T-cell (primary cell): Measurements from ENCODE around the gene DDIAS. TPM values are rescaled to one million over a fixed set of nuclear protein-coding genes. Genes with fewer than 3 reads are reported as not detected.
"Not testable (repeated sequence)": the region's sequence is repeated elsewhere in the genome, so short reads cannot be mapped to it uniquely, and the experiment has no call there.

Source experiments
- ATAC-seq, 4 experiments: fragments of 200-7000 bp in 3 of 4; fragments of 150-1000 bp in 1 of 4; cut with Tn5 transposase; replicated peaks in 1 of 4; 1 replicate in 3 of 4; 2 replicates in 1 of 4; pipeline ENCODE4 v1.10.0; 2021; ENCODE audit warnings: moderate library complexity in 3 of 4, mild to moderate bottlenecking in 2 of 4, moderate number of reproducible peaks in 1 of 4
- CTCF ChIA-PET, 2 donors: fragments of 300-600 bp; sonication (Branson Sonifier 250); formaldehyde crosslinking; loops; one replicate each; lab custom pipeline; 2022; ENCODE audit warnings: antibody characterized with exemption in 2 of 2; lab: Charles Lee
- POLR2A ChIA-PET, 2 donors: fragments of 300-600 bp; sonication (Branson Sonifier 250); formaldehyde crosslinking; loops; one replicate each; lab custom pipeline; 2022; ENCODE audit warnings: antibody characterized with exemption in 2 of 2; lab: Charles Lee
- DNase-seq, 35 experiments: peaks; one replicate each; pipeline versions ENCODE4 v3.0.0 to v3.0.0-alpha.2; 2013 to 2023
- H3K27ac ChIP-seq: one replicate; pipeline ENCODE4 v1.5.1; 2013; ENCODE audit warnings: low read length
- H3K27me3 ChIP-seq, 2 experiments: replicated peaks in 1 of 2; 1 replicate in 1 of 2; 2 replicates in 1 of 2; pipeline versions ENCODE4 v1.6.1 to v1.7.0; 2013; ENCODE audit warnings: low read length in 1 of 2, mixed read lengths in 1 of 2; ENCODE audit not compliant: control insufficient read depth in 2 of 2, insufficient read depth in 2 of 2; ENCODE audit errors: extremely low read depth in 1 of 2
- H3K36me3 ChIP-seq, 2 donors: 1 replicate in 1 of 2; 2 replicates in 1 of 2; pipeline versions ENCODE4 v1.6.1 to v1.7.0; 2013; ENCODE audit warnings: low read length in 1 of 2; ENCODE audit not compliant: control insufficient read depth in 2 of 2, insufficient read depth in 1 of 2; ENCODE audit errors: extremely low read depth in 1 of 2
- H3K4me1 ChIP-seq, 2 experiments: 1 replicate in 1 of 2; 2 replicates in 1 of 2; pipeline versions ENCODE4 v1.6.1 to v1.7.0; 2013; ENCODE audit warnings: low read length in 2 of 2, mixed read lengths in 1 of 2; ENCODE audit not compliant: insufficient read depth in 2 of 2, control insufficient read depth in 1 of 2; ENCODE audit errors: extremely low read depth in 1 of 2
- H3K4me3 ChIP-seq, 2 donors: 1 replicate in 1 of 2; 2 replicates in 1 of 2; pipeline versions ENCODE4 v1.5.1 to v1.7.0; 2013; ENCODE audit warnings: mild to moderate bottlenecking in 2 of 2, low read length in 1 of 2, moderate library complexity in 1 of 2; ENCODE audit not compliant: control insufficient read depth in 1 of 2; ENCODE audit errors: extremely low read depth in 1 of 2
- H3K9me3 ChIP-seq: 2 replicates; pipeline ENCODE4 v1.7.0; 2013
- H3K27ac Mint-ChIP-seq, 2 donors: one replicate each; pipeline ENCODE4 v1.8.0; 2020 to 2021; ENCODE audit warnings: mild to moderate bottlenecking in 2 of 2, mixed read lengths in 2 of 2
- H3K27me3 Mint-ChIP-seq, 2 donors: one replicate each; pipeline ENCODE4 v1.8.0; 2021 to 2022; ENCODE audit warnings: mixed read lengths in 2 of 2
- H3K36me3 Mint-ChIP-seq: one replicate; pipeline ENCODE4 v1.8.0; 2021; ENCODE audit warnings: mixed read lengths
- H3K4me1 Mint-ChIP-seq, 3 donors: one replicate each; pipeline ENCODE4 v1.8.0; 2020 to 2022; ENCODE audit warnings: mixed read lengths in 3 of 3, mild to moderate bottlenecking in 1 of 3
- H3K4me3 Mint-ChIP-seq, 3 donors: one replicate each; pipeline ENCODE4 v1.8.0; 2020 to 2022; ENCODE audit warnings: mild to moderate bottlenecking in 3 of 3, mixed read lengths in 3 of 3, moderate library complexity in 3 of 3
- H3K9me3 Mint-ChIP-seq, 3 donors: one replicate each; pipeline ENCODE4 v1.8.0; 2020 to 2022; ENCODE audit warnings: mixed read lengths in 3 of 3
- WGBS: methylation state at CpG from one replicate; pipeline ENCODE4 v1.1.5; 2013; ENCODE audit warnings: missing lambda C conversion rate; ENCODE audit not compliant: insufficient coverage; 5-methylcytosine and 5-hydroxymethylcytosine counted together
- total RNA-seq, 35 experiments: library from RNA in 6 of 35; stranded (reverse) in 6 of 35; fragments of 120-200 nt in 1 of 35; gene quantifications; one replicate each; pipeline versions ENCODE4 v1.2.1 to v1.2.4 and lab custom pipeline; 2013 to 2026

DDIAS gene
- total RNA-seq, 5 donors from 2014 or later (not counting 1 experiment from before 2014, with no cell fraction given): 0.55 to 1.9 (median 1.3) TPM

GRCh38 chr11:82955736-82956453, 54.4 kb downstream of the DDIAS start:
- H3K4me3 Mint-ChIP-seq: peak overlapping the region; percentile 32 to 73 (median 49)
- Histone ChIP-seq H3K27ac (peak overlapping the region; percentile 61), H3K4me1 (peaks cover 34 to 46% of the 10 kb centered on the region in 2 experiments), H3K4me3 (peak overlapping the region in 1 of 2 donors; percentile 32)
- not testable (repeated sequence) for H3K27me3 Mint-ChIP-seq, H3K27me3 ChIP-seq, H3K9me3 ChIP-seq, H3K36me3 ChIP-seq
- peak overlapping the region; percentile 77 to 92 for H3K27ac Mint-ChIP-seq
- ATAC-seq (peak; percentile 37 to 62 (median 58)), DNase-seq (peak; percentile 60 to 93 (median 87))
- 24% methylated on average over 9 of the region's 9 CpGs for WGBS
- peaks cover 39% of the 10 kb centered on the region for H3K36me3 Mint-ChIP-seq
- H3K4me1 Mint-ChIP-seq: peaks cover 62 to 69% (median 67%) of the 10 kb centered on the region in 3 donors
- ChIA-PET CTCF (interaction anchor here in 1 of 2 donors (0.6 to 1.5 kb wide), 7 partner anchors 9 to 116 kb away, joined by 3 to 7 read pairs (median 3); partner anchors contain the start of genes DDIAS and RAB30), POLR2A (interaction anchor here (0.6 to 0.7 kb wide), 3 partner anchors 32 to 200 kb away, joined by 3 read pairs; no protein-coding TSS in a partner anchor)
- peaks cover 29 to 49% (median 30%) of the 10 kb centered on the region in 3 donors for H3K9me3 Mint-ChIP-seq

DNA sequence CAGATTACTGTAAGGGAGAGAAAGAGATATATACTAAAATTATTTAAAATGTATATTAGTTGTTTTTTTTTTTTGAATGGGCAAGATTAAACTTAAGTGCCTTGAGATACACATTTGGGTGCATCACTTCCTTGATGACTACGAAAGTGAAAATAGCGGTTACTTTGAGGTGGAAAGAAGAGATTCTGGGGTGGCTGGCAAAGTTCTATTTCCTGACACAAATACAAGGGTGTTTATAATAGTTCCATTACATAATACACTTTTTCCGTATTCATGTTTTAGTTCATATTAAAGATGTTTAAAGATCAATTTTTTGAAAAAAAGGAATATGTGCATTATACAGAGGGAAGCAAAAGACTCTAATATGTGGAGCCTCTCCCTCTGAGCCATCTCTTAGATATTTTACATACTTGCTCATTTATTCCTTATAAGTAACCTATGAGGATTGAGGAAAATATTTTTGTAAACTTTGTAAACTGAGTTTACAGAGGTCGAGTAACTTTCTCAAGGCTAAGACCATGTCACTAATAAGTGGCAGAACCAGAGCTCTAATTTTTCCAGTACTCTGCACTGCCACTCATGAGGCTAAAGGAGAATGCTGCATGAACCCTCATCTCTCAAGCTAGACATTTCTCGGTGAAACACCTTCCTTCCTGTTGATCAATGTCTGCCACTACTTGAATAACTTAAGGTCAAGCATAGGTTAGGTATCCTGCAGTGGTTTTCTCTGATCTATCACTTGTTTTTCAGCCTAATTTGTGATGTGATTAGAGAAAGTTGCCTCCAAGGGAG, 58.6 kb downstream of the DDIAS start:
- peak; percentile 86 to 89 (median 88) for ATAC-seq
- WGBS: no CpG with 5 or more reads among the region's 5 CpGs
- Histone ChIP-seq H3K4me3 (peak overlapping the region in 1 of 2 donors; percentile 27), H3K27me3 (no peaks in the 10 kb centered on the region), H3K9me3 (no peaks in the 10 kb centered on the region), H3K36me3 (no peaks in the 10 kb centered on the region), H3K4me1 (peaks cover 48 to 57% of the 10 kb centered on the region in 2 experiments), H3K27ac (peak overlapping the region; percentile 98)
- peaks cover 9% of the 10 kb centered on the region for H3K36me3 Mint-ChIP-seq
- peaks cover 3 to 14% (median 8%) of the 10 kb centered on the region in 3 donors for H3K9me3 Mint-ChIP-seq
- H3K27ac Mint-ChIP-seq: peak overlapping the region; percentile 92 to 96
- H3K4me3 Mint-ChIP-seq: peak overlapping the region; percentile 69 to 80 (median 69)
- POLR2A ChIA-PET: interaction anchor here (0.5 to 1.1 kb wide), 6 partner anchors 11 to 197 kb away, joined by 3 to 7 read pairs (median 3); partner anchors contain the start of gene DDIAS (in 1 of the 2)
- H3K27me3 Mint-ChIP-seq: no peaks in the 10 kb centered on the region
- peak in 26 of 35 experiments; percentile 23 to 83 (median 45) for DNase-seq
- CTCF ChIA-PET: interaction anchor here (0.5 to 2.6 kb wide), 12 partner anchors 11 to 234 kb away, joined by 3 to 18 read pairs (median 4); partner anchors contain the start of genes DDIAS (in 1 of the 2) and RAB30 (in 1 of the 2)
- H3K4me1 Mint-ChIP-seq: peaks cover 87 to 91% (median 88%) of the 10 kb centered on the region in 3 donors

GRCh38 chr11:82960779-82961143, 59.2 kb downstream of the DDIAS start:
- Histone ChIP-seq H3K36me3 (no peaks in the 10 kb centered on the region), H3K9me3 (no peaks in the 10 kb centered on the region), H3K4me1 (peaks cover 46 to 54% of the 10 kb centered on the region in 2 experiments), H3K27me3 (no peaks in the 10 kb centered on the region), H3K4me3 (no peak overlapping the region), H3K27ac (peak overlapping the region; percentile 98)
- H3K4me1 Mint-ChIP-seq: peaks cover 87 to 91% (median 88%) of the 10 kb centered on the region in 3 donors
- ChIA-PET POLR2A (interaction anchor here (0.5 to 1.1 kb wide), 4 partner anchors 10 to 197 kb away, joined by 3 read pairs; partner anchors contain the start of gene DDIAS (in 1 of the 2)), CTCF (interaction anchor here (0.5 to 2.6 kb wide), 11 partner anchors 12 to 233 kb away, joined by 3 to 18 read pairs (median 4); partner anchors contain the start of genes DDIAS (in 1 of the 2) and RAB30 (in 1 of the 2))
- H3K27me3 Mint-ChIP-seq: no peaks in the 10 kb centered on the region
- peaks cover 5% of the 10 kb centered on the region for H3K36me3 Mint-ChIP-seq
- peak in 2 of 35 experiments; percentile 30 to 31 for DNase-seq
- no CpG with 5 or more reads among the region's 2 CpGs for WGBS
- peak overlapping the region; percentile 69 to 80 (median 69) for H3K4me3 Mint-ChIP-seq
- ATAC-seq: peak in 2 of 4 experiments; percentile 2 to 18
- H3K9me3 Mint-ChIP-seq: peaks cover 0 to 11% (median 5%) of the 10 kb centered on the region in 3 donors
- peak overlapping the region; percentile 92 to 96 for H3K27ac Mint-ChIP-seq

- peaks cover 79 to 82% (median 81%) of the 10 kb centered on the region in 3 donors for H3K4me1 Mint-ChIP-seq
- POLR2A ChIA-PET: interaction anchor here in 1 of 2 donors (1.1 kb wide), 1 partner anchor 112 kb away, joined by 3 read pairs; no protein-coding TSS in a partner anchor
- peaks cover 33 to 49% of the 10 kb centered on the region in 2 experiments for H3K4me1 ChIP-seq
- ATAC-seq, H3K36me3 Mint-ChIP-seq, H3K9me3 ChIP-seq, H3K9me3 Mint-ChIP-seq, H3K36me3 ChIP-seq, H3K27me3 Mint-ChIP-seq, H3K27me3 ChIP-seq, H3K4me3 ChIP-seq, DNase-seq: not testable (repeated sequence)
- H3K27ac ChIP-seq: peak overlapping the region; percentile 98
- peak overlapping the region; percentile 58 to 71 for H3K27ac Mint-ChIP-seq
- CTCF ChIA-PET: interaction anchor here in 1 of 2 donors (1.0 to 2.6 kb wide), 4 partner anchors 35 to 136 kb away, joined by 5 to 18 read pairs (median 7); partner anchors contain the start of gene DDIAS
- peak overlapping the region in 1 of 3 donors; percentile 23 for H3K4me3 Mint-ChIP-seq
Measured at GRCh38 chr11:82962021-82962420, 60.5 kb downstream of the DDIAS start.

DNA sequence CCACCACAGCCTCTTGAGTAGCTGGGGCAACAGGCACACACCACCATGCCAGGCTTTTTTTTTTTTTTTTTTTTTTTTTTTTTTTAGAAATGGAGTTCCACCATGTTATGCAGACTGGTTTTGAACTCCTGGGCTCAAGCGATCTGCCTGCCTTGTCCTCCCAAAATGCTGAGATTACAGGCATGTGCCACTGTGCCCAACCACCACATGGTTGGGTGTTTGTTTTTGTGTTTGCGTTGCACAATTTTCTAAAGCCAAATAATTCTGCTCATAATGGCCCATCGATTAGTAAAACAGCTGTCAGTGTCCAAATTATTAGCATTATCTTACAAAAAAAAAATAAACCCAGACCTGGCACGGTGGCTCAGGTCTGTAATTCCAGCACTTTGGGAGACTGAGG, 65.8 kb downstream of the DDIAS start:
- no peaks in the 10 kb centered on the region for H3K27me3 ChIP-seq
- no peaks in the 10 kb centered on the region for H3K9me3 Mint-ChIP-seq

More for the DNA sequence above, 65.8 kb downstream of the DDIAS start:
- H3K4me3 ChIP-seq: no peak overlapping the region
- Mint-ChIP-seq H3K27me3 (no peaks in the 10 kb centered on the region), H3K27ac (no peak overlapping the region), H3K4me3 (no peak overlapping the region), H3K4me1 (peaks cover 65 to 69% (median 65%) of the 10 kb centered on the region in 3 donors), H3K36me3 (no peaks in the 10 kb centered on the region)
- WGBS: no CpG with 5 or more reads among the region's 4 CpGs
- POLR2A ChIA-PET: no interaction called here
- DNase-seq (no peak), ATAC-seq (no peak)
- no peaks in the 10 kb centered on the region for H3K9me3 ChIP-seq
- peaks cover 11 to 26% of the 10 kb centered on the region in 2 experiments for H3K4me1 ChIP-seq
- CTCF ChIA-PET: no interaction called here
- no peak overlapping the region for H3K27ac ChIP-seq
- no peaks in the 10 kb centered on the region for H3K36me3 ChIP-seq
